Activated T-cell treated with anti-CD3 and anti-CD28 coated beads for 4 hours (primary cell): ENCODE measurements around the gene PFKFB3.
"Not testable (repeated sequence)": the region's sequence is repeated elsewhere in the genome, so short reads cannot be mapped to it uniquely, and the experiment has no call there.

Source experiments
- DNase-seq: peaks from one replicate; pipeline ENCODE4 v3.0.0-alpha.2; 2020

The PFKFB3 gene

GRCh38 chr10:6179078-6179477, 23.7 kb upstream of the PFKFB3 start:
- DNase-seq: no peak

- no peak for DNase-seq
Observed at GRCh38 chr10:6180480-6181110, 22.1 kb upstream of the PFKFB3 start.

- DNase-seq: no peak
Observed at GRCh38 chr10:6181249-6181648, 21.5 kb upstream of the PFKFB3 start.

- DNase-seq: no peak
Observed at GRCh38 chr10:6182454-6183098, 20.2 kb upstream of the PFKFB3 start.

GRCh38 chr10:6185039-6185716, 17.6 kb upstream of the PFKFB3 start:
- no peak for DNase-seq

- no peak for DNase-seq
Observed at GRCh38 chr10:6186894-6187256, 15.9 kb upstream of the PFKFB3 start.

- no peak for DNase-seq
Observed at GRCh38 chr10:6187278-6187677, 15.5 kb upstream of the PFKFB3 start.

- DNase-seq: not testable (repeated sequence)
Observed at GRCh38 chr10:6190033-6190432, 12.7 kb upstream of the PFKFB3 start.

GRCh38 chr10:6191147-6191546, 11.6 kb upstream of the PFKFB3 start:
- no peak for DNase-seq

GRCh38 chr10:6191569-6191968, 11.2 kb upstream of the PFKFB3 start:
- DNase-seq: no peak

- DNase-seq: not testable (repeated sequence)
Observed at GRCh38 chr10:6193342-6193741, 9.4 kb upstream of the PFKFB3 start.

GRCh38 chr10:6194311-6194710, 8.4 kb upstream of the PFKFB3 start:
- no peak for DNase-seq

- DNase-seq: no peak
Observed at GRCh38 chr10:6195376-6195775, 7.4 kb upstream of the PFKFB3 start.

GRCh38 chr10:6195846-6196245, 6.9 kb upstream of the PFKFB3 start:
- DNase-seq: no peak

GRCh38 chr10:6196524-6196923, 6.2 kb upstream of the PFKFB3 start:
- not testable (repeated sequence) for DNase-seq

GRCh38 chr10:6197321-6197720, 5.4 kb upstream of the PFKFB3 start:
- DNase-seq: no peak

GRCh38 chr10:6198171-6198570, 4.6 kb upstream of the PFKFB3 start:
- no peak for DNase-seq

GRCh38 chr10:6199131-6199733, 3.5 kb upstream of the PFKFB3 start:
- DNase-seq: no peak

GRCh38 chr10:6200440-6200733, 2.3 kb upstream of the PFKFB3 start:
- no peak for DNase-seq

GRCh38 chr10:6200734-6201515, 1.8 kb upstream of the PFKFB3 start:
- DNase-seq: peak; percentile 36

- peak; percentile 66 for DNase-seq
Observed at GRCh38 chr10:6201516-6201975, 1.2 kb upstream of the PFKFB3 start.

GRCh38 chr10:6202098-6202683, 541 bp upstream of the PFKFB3 start:
- DNase-seq: no peak
